Upper lobe of right lung (tissue), 1 donor: ENCODE measurements around the gene ABHD2. TPM values are rescaled to one million over a fixed set of nuclear protein-coding genes. Genes with fewer than 3 reads are reported as not detected.
"Not testable (repeated sequence)": the region's sequence is repeated elsewhere in the genome, so short reads cannot be mapped to it uniquely, and the experiment has no call there.

ENCODE experiments used
- ATAC-seq: fragments of 200-7000 bp; cut with Tn5 transposase; one replicate; pipeline ENCODE4 v1.9.1; 2020; ENCODE audit warnings: mild to moderate bottlenecking, moderate library complexity
- DNase-seq: peaks from one replicate; pipeline ENCODE4 v3.0.0-alpha.2; 2020
- H3K27ac ChIP-seq: fragments of 200-600 bp; one replicate; pipeline ENCODE4 v1.8.0; 2022
- H3K27me3 ChIP-seq: fragments of 200-600 bp; one replicate; pipeline ENCODE4 v1.8.0; 2022; ENCODE audit warnings: mild to moderate bottlenecking
- H3K36me3 ChIP-seq: fragments of 200-600 bp; one replicate; pipeline ENCODE4 v1.8.0; 2022
- H3K4me1 ChIP-seq: fragments of 200-600 bp; one replicate; pipeline ENCODE4 v1.8.0; 2022
- H3K4me3 ChIP-seq: fragments of 200-600 bp; one replicate; pipeline ENCODE4 v1.8.0; 2022; ENCODE audit warnings: mild to moderate bottlenecking
- H3K9me3 ChIP-seq: fragments of 200-600 bp; one replicate; pipeline ENCODE4 v1.8.0; 2022
- intact Hi-C: fragments of 100-400 bp; cut with DNase I; formaldehyde crosslinking; loops from one replicate; pipeline ENCODE4 v1.11.0; 2022
- long read RNA-seq: library from polyadenylated mRNA; unstranded; transcript quantifications from one replicate; pipeline ENCODE4 v2.0.0, GENCODE V29; 2021
- total RNA-seq: library from RNA; stranded (reverse); fragmentation: NEBNext Ultra II Directional; extraction: Animal tissue kit (Norgen Biotek cat#: 25700); gene quantifications from one replicate; pipeline ENCODE4 v1.2.1, GENCODE V29; 2021
- TF ChIP-seq, protein P1 (sequence below): fragments of 200-600 bp; IDR thresholded peaks from one replicate; pipeline ENCODE4 v1.8.0; 2022; ENCODE audit warnings: antibody characterized with exemption
- donor health status: DM: no; HTN: yes; CAD: no; lungs with severe emphysema.

ABHD2 gene, protein sequence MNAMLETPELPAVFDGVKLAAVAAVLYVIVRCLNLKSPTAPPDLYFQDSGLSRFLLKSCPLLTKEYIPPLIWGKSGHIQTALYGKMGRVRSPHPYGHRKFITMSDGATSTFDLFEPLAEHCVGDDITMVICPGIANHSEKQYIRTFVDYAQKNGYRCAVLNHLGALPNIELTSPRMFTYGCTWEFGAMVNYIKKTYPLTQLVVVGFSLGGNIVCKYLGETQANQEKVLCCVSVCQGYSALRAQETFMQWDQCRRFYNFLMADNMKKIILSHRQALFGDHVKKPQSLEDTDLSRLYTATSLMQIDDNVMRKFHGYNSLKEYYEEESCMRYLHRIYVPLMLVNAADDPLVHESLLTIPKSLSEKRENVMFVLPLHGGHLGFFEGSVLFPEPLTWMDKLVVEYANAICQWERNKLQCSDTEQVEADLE
- total RNA-seq = 182 TPM
- long read RNA-seq, full-length matches to known transcripts = 26 of 79 reads
- long read RNA-seq, partial matches to known transcripts = 4 of 79 reads
- long read RNA-seq, other reads (novel, unspliced or antisense) = 49 of 79 reads

DNA sequence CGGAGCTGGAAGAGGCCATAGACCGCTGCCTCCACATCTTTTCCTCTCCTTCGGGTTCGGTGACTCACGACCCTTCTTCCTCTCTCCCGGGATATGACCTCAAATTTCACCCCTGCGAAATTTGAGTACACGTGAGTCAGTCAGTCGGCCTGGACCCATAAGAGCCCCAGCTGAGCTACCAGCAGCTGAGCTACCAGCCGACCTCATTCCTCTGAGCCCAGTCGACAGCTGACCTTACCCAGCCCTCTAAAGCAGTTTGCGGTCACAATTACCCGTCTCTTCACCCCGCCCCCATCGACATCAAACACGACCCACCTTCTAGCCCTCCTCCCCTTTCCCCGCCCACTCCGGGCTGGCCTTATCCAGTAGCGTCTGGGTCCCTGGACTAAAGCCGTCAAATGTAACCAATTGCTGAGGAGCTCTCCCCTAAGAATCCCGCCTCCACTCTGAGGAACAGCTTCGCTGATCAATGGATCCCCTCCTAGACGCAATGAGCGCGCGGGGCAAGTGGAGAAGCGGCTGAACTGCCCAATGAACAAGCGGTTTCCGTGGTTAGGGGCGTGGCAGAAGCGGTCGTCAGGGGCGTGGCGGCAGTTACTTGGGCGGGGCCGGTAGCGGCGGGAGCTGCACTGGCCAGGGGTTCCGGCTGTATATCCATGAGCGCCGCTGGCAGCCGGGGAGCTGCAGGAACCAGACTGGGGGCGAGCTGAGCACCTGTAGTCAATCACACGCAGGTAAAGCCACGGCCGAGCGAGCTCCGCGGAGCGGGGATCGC lies at the start of gene ABHD2:
ABHD2 (plus strand) TSS at position 627 of the 775 bp plus-strand sequence. CDS start 27,872 bp downstream, outside the sequence.
- Histone ChIP-seq H3K9me3 (no peaks in the 10 kb centered on the region), H3K36me3 (no peaks in the 10 kb centered on the region), H3K27me3 (no peaks in the 10 kb centered on the region), H3K4me3 (peak within 1 kb of the TSS; percentile 86), H3K27ac (peak within 1 kb of the TSS; percentile 94), H3K4me1 (peaks cover 47% of the 10 kb centered on the region)
- DNase-seq (peak; percentile 99), ATAC-seq (peak; percentile 96)
- TF ChIP-seq, protein P1, sequence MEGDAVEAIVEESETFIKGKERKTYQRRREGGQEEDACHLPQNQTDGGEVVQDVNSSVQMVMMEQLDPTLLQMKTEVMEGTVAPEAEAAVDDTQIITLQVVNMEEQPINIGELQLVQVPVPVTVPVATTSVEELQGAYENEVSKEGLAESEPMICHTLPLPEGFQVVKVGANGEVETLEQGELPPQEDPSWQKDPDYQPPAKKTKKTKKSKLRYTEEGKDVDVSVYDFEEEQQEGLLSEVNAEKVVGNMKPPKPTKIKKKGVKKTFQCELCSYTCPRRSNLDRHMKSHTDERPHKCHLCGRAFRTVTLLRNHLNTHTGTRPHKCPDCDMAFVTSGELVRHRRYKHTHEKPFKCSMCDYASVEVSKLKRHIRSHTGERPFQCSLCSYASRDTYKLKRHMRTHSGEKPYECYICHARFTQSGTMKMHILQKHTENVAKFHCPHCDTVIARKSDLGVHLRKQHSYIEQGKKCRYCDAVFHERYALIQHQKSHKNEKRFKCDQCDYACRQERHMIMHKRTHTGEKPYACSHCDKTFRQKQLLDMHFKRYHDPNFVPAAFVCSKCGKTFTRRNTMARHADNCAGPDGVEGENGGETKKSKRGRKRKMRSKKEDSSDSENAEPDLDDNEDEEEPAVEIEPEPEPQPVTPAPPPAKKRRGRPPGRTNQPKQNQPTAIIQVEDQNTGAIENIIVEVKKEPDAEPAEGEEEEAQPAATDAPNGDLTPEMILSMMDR = no peak
- intact Hi-C loops = no loop called here

DNA sequence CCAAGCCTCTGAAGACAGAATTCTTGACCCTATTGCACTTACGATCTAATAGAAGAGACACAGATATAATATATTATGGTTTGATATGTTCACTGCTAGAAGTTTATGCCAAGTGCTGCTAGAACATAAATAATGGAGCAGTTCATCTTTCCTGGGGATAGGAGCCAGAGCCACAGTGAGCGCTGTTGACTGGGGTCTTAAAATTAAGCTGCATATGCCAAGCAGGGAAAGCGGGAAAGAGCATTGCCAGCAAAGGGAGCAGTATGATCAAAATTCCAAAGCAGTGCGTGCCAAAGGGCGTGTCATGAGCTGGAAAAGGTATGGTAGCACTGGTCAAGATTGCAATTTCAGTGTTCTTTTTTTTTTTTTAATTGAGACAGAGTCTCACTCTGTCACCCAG lies 49.1 kb upstream of the ABHD2 start:
- Histone ChIP-seq H3K36me3 (no peaks in the 10 kb centered on the region), H3K9me3 (no peaks in the 10 kb centered on the region), H3K4me1 (no peaks in the 10 kb centered on the region), H3K27ac (no peak overlapping the region), H3K27me3 (no peaks in the 10 kb centered on the region), H3K4me3 (no peak overlapping the region)
- intact Hi-C loops = no loop called here
- TF ChIP-seq, protein P1 = no peak
- ATAC-seq (no peak), DNase-seq (no peak)

DNA sequence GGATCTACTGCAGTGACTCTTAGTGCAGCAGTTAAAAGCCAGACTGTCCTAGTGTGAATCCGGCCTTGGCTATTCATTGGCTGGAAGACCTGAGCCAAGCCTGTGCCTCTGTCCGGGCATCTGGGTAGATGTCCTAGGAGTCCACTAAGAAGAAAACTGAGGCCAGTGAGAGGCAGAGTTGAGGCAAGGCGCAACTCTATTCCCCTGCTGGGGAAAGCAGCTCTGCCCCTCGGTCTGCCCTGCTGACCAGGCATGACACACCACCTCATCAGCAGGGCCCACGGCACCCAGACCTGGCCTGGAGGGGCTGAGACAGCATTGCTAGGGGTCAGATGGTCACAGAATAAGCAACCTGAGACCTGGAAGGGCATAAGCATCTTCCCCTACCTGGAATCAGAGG lies 46.7 kb upstream of the ABHD2 start:
- H3K4me1 ChIP-seq = no peaks in the 10 kb centered on the region
- TF ChIP-seq, protein P1 = no peak
- H3K36me3 ChIP-seq = no peaks in the 10 kb centered on the region
- no peak overlapping the region for H3K4me3 ChIP-seq
- H3K27ac ChIP-seq = no peak overlapping the region
- DNase-seq (peak; percentile 21), ATAC-seq (no peak)
- H3K27me3 ChIP-seq = no peaks in the 10 kb centered on the region
- intact Hi-C loops = no loop called here
- no peaks in the 10 kb centered on the region for H3K9me3 ChIP-seq

DNA sequence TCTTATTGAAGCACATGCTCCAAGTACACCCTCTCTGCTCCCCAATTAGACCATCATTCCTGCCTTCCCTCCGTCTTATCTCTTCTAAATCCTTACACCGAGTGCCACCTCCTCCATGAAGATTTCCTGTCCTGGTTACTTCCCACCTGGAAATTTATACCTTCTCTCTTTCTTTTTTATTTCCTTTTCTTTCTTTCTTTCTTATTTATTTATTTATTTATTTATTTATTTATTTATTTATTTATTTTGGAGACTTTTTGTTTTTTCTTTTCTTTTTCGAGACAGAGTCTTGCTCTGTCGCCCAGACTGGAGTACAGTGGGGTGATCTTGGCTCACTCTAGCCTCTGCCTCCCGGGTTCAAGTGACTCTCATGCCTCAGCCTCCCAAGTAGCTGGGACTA lies 45.9 kb upstream of the ABHD2 start:
- intact Hi-C loops = no loop called here
- no peaks in the 10 kb centered on the region for H3K4me1 ChIP-seq
- no peaks in the 10 kb centered on the region for H3K27me3 ChIP-seq
- DNase-seq = peak; percentile 27
- no peak overlapping the region for H3K4me3 ChIP-seq
- H3K36me3 ChIP-seq = no peaks in the 10 kb centered on the region
- H3K9me3 ChIP-seq = no peaks in the 10 kb centered on the region
- TF ChIP-seq, protein P1 = no peak
- H3K27ac ChIP-seq = no peak overlapping the region
- no peak for ATAC-seq

DNA sequence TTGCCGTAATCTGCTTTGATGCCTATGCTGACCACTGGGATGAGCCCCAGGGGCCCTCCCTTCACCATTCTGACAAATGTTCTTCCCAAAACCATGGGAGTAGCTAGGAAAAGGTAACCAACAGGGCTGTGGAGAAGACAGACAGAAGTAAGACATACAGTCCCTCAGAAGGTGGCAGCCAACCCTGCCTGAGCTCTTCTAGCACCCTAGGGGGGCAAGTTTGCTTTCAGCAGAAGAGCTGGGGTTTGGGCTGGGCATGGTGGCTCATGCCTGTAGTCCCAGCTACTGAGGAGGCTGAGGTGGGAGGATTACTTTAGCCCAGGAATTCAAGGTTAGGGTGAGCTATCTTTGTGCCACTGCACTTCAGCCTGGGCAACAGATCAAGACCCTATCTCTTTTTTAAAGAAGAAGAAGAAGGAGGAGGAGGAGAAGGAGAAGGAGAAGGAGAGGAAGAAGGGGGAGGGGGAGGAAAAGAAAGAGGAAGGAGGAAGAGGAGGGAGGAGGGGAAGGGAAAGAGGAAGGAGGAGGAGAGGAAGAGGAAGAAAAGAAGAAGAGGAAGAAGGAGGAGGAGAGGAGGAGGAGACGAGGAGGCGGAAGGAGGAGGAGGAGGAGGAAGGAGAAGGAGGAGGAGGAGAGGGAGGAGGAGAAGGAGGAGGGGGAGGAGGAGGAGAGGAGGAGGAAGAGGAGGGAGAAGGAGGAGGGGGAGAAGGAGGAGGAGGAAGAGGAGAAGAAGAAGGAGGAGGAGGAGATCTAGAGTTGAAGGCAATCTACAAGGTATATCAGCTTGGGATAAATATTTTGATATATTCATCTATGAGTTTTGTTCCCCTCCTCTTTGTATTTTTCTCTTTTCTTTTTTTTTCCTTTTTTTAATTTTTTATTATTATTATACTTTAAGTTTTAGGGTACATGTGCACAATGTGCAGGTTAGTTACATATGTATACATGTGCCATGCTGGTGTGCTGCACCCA lies 44.9 kb upstream of the ABHD2 start:
- no peak for ATAC-seq
- no peak overlapping the region for H3K27ac ChIP-seq

DNA sequence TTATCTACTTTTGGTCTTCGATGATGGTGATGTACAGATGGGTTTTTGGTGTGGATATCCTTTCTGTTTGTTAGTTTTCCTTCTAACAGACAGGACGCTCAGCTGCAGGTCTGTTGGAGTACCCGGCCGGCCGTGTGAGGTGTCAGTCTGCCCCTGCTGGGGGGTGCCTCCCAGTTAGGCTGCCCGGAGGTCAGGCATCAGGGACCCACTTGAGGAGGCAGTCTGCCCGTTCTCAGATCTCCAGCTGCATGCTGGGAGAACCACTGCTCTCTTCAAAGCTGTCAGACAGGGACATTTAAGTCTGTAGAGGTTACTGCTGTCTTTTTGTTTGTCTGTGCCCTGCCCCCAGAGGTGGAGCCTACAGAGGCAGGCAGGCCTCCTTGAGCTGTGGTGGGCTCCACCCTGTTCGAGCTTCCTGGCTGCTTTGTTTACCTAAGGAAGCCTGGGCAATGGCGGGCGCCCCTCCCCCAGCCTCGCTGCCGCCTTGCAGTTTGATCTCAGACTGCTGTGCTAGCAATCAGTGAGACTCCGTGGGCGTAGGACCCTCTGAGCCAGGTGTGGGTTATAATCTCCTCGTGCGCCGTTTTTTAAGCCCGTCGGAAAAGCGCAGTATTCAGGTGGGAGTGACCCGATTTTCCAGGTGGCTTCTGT lies 39.1 kb upstream of the ABHD2 start:
- H3K27me3 ChIP-seq, H3K27ac ChIP-seq, H3K4me3 ChIP-seq, ATAC-seq, H3K9me3 ChIP-seq, H3K36me3 ChIP-seq, DNase-seq, intact Hi-C loops, H3K4me1 ChIP-seq: not testable (repeated sequence)

More for the DNA sequence above, 44.9 kb upstream of the ABHD2 start:
- DNase-seq = no peak
- Histone ChIP-seq H3K36me3 (no peaks in the 10 kb centered on the region), H3K4me3 (no peak overlapping the region), H3K27me3 (no peaks in the 10 kb centered on the region), H3K9me3 (no peaks in the 10 kb centered on the region), H3K4me1 (no peaks in the 10 kb centered on the region)
- intact Hi-C loops = no loop called here
- TF ChIP-seq, protein P1 = no peak
